ENCODE measurements around the gene LOXL3.
"Not testable (repeated sequence)": the region's sequence is repeated elsewhere in the genome, so short reads cannot be mapped to it uniquely, and the experiment has no call there.

Gene LOXL3

GRCh38 chr2:74573747-74574562 lies 20.2 kb upstream of the LOXL3 start:
- DNase-seq (ENCODE audit: low spot score), result no peak

- no peak for DNase-seq (ENCODE audit: low spot score)
These were observed 18.6 kb upstream of the LOXL3 start for GRCh38 chr2:74572178-74572925.

DNA sequence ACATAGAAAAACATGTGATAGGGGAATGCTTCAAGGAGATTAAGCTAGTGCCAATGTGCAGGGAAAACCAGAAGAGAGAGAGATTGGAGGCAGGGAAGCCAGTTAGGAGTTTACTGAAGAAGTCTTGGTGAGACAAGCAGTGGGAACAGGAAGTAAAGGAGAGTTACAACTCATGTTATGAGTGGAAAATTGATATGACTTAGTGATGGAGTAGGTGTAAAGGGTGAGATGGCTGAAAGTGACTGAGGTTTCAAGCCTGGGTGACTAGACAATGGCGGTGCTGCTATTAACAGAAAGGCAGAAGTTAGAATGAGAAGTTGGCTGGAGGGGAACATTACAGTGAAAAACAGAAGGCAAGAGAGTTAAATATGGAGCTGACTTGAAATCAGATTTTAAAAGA lies 17.3 kb upstream of the LOXL3 start:
- DNase-seq (ENCODE audit: low spot score), result no peak

DNA sequence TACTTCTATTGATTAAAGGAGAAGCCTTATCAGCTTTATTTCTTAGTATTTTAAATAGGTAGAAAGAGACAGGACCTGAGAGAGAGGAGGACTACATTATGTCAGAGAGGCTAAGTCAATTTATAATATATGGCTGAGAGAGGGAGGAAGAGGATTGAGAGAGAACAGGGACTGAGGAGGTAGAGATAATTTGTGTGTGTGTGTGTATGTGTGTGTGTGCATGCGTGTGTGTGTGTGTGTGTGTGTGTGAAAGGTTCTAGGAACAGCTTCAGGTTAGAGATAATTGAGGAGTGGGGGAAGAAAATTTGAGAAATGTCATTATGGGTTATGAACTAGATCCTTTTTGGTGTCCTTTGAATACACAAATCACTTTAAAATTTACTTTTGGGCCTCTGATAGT lies 15.9 kb upstream of the LOXL3 start:
- no peak for DNase-seq (ENCODE audit: low spot score)

DNA sequence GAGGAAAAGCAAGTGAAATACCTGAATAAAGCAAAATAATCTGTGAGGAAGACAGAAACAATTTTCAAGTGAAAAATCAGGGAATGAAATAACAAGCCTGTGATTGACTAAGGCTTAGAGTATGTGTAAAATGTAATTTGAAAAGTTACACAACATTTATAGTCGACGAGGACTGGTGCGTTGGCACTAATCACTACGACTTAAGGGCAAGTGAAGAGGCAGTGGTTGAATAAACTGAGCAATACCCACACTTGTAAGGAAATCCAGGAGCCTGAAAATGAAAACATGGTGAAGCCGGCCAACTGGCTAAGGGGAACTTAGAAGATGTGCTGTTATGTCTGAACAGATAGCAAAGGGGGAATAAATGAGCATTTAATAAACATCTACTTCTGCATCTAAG lies 14.1 kb upstream of the LOXL3 start:
- no peak for DNase-seq (ENCODE audit: low spot score)

DNA sequence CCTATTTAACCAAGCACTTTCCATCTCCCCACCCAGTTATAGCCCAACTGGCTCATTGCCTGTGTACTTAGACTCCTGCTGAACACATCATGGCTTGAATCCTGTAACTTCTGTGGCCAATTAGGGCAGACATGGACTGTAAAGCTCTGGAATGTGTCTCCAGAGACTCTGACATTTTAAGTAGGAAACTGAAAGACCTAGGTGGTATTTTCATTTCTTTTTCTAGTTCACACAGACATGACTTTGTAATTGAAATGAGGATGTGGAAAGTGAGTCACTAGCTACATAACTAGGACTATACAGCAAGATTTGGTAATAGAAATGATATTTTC lies 13.0 kb upstream of the LOXL3 start:
- DNase-seq (ENCODE audit: low spot score), result no peak

DNA sequence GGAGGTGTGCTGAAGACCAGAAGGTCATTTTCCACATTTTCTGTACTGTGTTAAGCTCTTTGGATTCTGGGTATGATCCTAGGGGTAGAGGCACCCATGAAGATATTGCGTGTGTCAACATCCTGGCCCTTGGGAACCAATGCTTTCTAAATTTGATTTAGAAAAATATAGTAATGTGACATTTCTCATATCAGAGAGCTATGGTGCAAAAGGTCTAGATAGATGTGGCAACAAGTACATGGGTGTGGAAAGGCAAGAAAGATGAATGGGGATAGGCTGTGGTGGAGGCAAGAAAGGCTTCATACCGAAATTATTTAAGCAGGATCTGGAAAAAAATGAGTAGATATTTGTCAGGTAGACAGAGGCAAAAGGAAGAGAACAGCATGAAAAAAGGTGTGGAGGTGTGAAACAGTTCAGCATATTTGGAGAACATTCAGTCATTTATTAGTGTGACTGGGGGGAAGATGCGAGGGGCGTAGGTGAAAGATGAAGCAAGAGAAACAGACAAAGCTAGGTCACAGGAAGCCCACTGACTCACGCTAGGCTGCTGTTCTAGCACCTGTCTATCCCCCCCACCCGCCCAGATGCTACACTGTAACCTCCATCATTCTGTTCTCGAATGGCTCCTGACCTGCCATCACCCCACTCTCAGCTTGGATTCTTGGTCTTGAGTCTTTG lies 12.5 kb upstream of the LOXL3 start:
- no peak for DNase-seq (ENCODE audit: low spot score)

DNA sequence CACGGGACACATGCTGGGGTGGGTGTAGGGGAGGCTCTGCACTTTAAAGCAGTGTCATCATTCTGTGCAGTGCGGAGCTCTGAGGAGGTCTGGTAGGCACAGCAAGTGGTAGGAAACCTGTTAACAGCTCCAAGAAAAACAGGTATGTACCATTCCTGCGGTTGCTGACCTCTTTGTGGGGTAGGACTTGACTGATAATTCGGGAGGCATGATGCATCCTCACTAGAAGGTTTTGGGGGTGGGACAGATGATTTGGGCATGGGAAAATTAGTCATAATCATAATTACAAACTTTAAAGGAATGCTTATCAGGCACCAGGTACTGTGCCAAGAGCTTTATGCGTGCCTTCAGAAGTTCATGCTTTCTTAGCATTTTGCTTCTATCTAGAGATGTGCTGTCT lies 10.5 kb upstream of the LOXL3 start:
- no peak for DNase-seq (ENCODE audit: low spot score)

DNA sequence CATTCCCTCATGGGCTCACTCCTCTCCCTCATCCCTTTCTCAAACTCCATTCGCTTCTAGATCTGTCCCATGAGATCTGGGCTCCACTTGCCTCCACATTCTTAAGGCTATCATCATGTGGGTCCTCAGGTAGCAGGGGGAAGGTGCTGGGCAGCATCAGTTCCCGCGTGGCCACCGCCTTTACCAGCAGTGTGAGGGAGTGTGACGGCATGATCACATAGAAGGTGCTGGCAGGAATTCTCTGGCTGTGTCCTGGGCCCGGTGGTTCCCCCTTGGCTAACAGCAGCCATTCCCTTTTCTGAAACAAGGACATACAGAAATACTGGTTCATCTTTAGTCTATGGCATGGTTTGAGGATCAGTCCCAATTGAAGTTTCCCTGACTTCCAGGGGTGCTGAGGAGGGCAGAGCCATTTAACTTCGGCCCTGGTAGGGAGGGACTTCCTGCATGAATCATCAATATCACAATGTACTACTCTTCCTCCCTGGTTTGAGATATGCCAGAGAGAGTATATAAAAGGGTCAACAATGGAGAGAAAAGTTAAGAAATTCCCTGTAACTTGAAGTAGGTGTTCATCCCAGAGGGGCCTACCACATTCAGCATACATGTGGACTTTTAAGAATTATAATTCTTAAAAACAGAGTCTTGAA lies 8.5 kb upstream of the LOXL3 start:
- DNase-seq (ENCODE audit: low spot score), result no peak

DNA sequence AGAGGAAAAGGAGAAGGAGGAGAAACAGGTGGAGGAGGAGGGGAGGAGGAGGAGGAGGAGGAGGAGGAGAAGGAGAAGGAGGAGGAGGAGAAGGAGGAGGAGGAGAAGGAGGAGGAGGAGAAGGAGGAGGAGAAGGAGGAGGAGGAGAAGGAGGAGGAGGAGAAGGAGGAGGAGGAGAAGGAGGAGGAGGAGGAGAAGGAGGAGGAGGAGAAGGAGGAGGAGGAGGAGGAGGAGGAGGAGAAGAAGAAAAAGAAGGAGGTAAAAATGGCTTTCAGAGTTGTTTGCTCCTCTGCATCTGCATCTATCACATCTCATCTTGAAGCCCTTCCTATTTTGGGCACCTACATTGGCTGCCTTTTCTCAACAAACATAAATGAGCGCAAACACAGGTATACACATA lies 7.3 kb upstream of the LOXL3 start:
- DNase-seq (ENCODE audit: low spot score), result not testable (repeated sequence)

- DNase-seq (ENCODE audit: low spot score), result no peak
These were observed 6.8 kb upstream of the LOXL3 start for GRCh38 chr2:74560591-74560990.

GRCh38 chr2:74559912-74560311 lies 6.2 kb upstream of the LOXL3 start:
- DNase-seq (ENCODE audit: low spot score), result no peak

- DNase-seq (ENCODE audit: low spot score), result no peak
These were observed 4.8 kb upstream of the LOXL3 start for GRCh38 chr2:74558284-74559230.

GRCh38 chr2:74556831-74557370 lies 3.2 kb upstream of the LOXL3 start:
- DNase-seq (ENCODE audit: low spot score), result no peak

- DNase-seq (ENCODE audit: low spot score), result no peak
These were observed 2.4 kb upstream of the LOXL3 start for GRCh38 chr2:74556159-74556558.

DNA sequence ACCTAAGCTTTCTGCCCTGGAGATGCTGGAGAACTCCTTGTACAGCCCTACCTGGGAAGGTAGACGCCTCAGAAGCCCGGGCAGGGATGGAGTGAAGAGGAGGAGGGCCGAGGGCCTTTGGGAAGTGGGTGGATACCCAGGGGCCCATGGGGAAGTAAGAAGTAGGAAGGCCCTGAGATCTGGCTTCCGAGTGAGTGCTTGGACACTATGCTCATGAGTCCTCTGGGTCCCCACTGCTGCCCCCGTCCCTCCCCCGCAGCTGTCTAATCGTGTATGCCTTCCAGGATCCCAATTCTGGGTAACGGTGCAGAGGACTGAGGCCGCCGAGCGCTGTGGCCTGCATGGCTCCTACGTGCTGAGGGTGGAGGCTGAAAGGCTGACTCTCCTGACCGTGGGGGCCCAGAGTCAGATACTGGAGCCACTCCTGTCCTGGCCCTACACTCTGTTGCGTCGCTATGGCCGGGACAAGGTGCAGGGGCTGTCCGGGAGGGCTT lies 1.9 kb upstream of the LOXL3 start:
- no peak for DNase-seq (ENCODE audit: low spot score)

- peak; percentile 58 for DNase-seq (ENCODE audit: low spot score)
These were observed 1.2 kb upstream of the LOXL3 start for GRCh38 chr2:74554820-74555531.

DNA sequence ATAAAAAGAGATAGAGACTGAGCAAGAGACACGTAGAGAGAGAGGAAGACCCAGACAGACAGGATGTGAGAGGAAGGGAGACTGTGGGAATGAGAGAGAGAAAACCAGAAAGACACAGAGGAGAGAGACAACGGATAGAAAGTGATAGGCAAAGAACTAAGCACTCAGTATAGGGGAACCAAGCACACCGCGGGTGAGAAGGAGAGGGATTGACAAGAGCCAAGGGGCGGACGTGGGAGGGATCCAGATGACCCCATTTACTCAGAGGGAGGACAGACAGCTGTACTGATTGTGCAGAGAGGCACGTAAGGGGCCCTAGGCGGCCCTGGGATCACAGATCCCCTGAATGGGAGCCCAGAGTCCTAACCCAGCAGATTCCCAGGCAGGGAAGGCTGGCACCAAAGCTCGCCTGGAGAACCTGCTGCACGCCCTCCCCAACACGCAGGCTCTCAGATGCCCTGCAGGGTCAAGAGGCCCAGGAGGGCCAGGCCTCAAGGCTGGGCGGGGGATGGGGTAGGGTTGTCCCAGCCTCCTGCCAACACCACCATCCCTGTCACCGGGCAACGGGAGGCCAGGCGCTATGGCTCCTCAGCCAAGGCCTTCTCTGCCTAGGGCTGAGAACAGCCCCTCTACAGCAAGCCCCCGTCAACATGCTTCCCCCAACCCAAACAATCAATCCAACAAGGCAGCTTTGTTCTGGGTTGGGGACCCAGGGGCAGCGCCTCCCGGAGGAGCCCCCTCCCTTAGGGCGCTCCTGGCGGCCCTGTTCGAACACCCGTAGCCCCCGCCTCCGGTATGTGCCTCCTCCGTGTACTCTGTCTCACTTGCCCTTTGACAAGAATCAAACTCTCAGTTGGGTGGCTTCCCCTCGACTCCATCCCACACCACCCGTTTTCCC lies 579 bp downstream of the LOXL3 start:
- peak; percentile 40 for DNase-seq (ENCODE audit: low spot score)

All from SK-N-DZ (cell line).